ENCODE data around the gene RNF113B.

RNF113B gene

GRCh38 chr13:98214008-98214643 lies 37.1 kb upstream of the RNF113B start:
- Mint-ChIP-seq H3K27ac (no peak overlapping the region), H3K4me3 (no peak overlapping the region), H3K27me3 (peaks cover 5% of the 10 kb centered on the region), H3K9me3 (no peaks in the 10 kb centered on the region), H3K36me3 (no peaks in the 10 kb centered on the region), H3K4me1 (no peaks in the 10 kb centered on the region)

DNA sequence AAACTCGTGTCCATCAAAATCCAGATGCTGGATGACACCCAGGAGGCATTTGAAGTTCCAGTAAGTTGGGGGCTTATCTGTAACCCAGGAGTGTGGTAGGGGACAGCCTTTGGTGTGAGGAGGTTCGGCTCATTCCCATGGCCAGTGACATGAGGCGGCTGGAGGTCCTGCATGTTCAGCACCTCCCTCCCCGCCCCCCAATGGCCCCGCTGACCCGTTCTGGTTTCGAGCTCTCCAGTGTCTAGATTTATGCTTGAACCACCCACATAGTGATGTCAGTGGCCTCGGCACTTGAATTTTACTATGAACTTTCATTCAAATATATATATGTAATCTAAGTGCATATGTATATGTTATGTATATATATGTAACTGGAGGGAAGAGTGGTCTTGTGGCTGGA lies 36.3 kb upstream of the RNF113B start:
- Mint-ChIP-seq H3K4me1 (no peaks in the 10 kb centered on the region), H3K4me3 (no peak overlapping the region), H3K36me3 (no peaks in the 10 kb centered on the region), H3K9me3 (no peaks in the 10 kb centered on the region), H3K27ac (no peak overlapping the region), H3K27me3 (peaks cover 9% of the 10 kb centered on the region)

GRCh38 chr13:98212763-98213162 lies 35.7 kb upstream of the RNF113B start:
- H3K9me3 Mint-ChIP-seq = no peaks in the 10 kb centered on the region
- no peak overlapping the region for H3K27ac Mint-ChIP-seq
- H3K27me3 Mint-ChIP-seq = peaks cover 9% of the 10 kb centered on the region
- no peak overlapping the region for H3K4me3 Mint-ChIP-seq
- no peaks in the 10 kb centered on the region for H3K4me1 Mint-ChIP-seq
- no peaks in the 10 kb centered on the region for H3K36me3 Mint-ChIP-seq

DNA sequence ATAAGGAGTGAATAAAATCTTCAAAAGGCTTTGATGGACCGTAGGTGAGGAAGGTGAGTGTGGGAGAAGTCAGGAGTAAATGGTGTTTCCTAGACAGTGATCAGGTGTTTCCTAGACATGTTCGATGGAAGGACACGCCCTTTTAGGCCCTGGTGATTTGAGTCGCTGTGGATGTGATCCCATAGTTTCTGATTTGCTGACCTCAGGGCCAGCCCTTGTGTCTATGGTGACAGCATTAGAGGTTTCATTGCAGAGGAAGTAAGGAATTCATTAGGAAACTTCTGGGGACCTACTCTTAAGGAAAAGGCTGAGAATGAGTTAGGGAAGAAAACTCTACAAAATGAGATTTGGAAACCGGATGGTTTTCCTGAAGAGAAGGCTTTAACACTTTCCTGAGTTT lies 31.5 kb upstream of the RNF113B start:
- no peak overlapping the region for H3K4me3 Mint-ChIP-seq
- no peaks in the 10 kb centered on the region for H3K36me3 Mint-ChIP-seq
- H3K9me3 Mint-ChIP-seq = peaks cover 17% of the 10 kb centered on the region
- peaks cover 6% of the 10 kb centered on the region for H3K27me3 Mint-ChIP-seq
- H3K27ac Mint-ChIP-seq = no peak overlapping the region
- no peaks in the 10 kb centered on the region for H3K4me1 Mint-ChIP-seq

- Mint-ChIP-seq H3K4me1 (no peaks in the 10 kb centered on the region), H3K9me3 (peaks cover 17% of the 10 kb centered on the region), H3K27ac (no peak overlapping the region)
These were observed 30.3 kb upstream of the RNF113B start for GRCh38 chr13:98207416-98207815.

GRCh38 chr13:98206946-98207345 lies 29.9 kb upstream of the RNF113B start:
- Mint-ChIP-seq H3K9me3 (peaks cover 17% of the 10 kb centered on the region), H3K27ac (no peak overlapping the region), H3K4me1 (no peaks in the 10 kb centered on the region), H3K36me3 (no peaks in the 10 kb centered on the region), H3K27me3 (peaks cover 6% of the 10 kb centered on the region), H3K4me3 (no peak overlapping the region)

More at GRCh38 chr13:98207416-98207815, 30.3 kb upstream of the RNF113B start:
- Mint-ChIP-seq H3K27me3 (peaks cover 6% of the 10 kb centered on the region), H3K36me3 (no peaks in the 10 kb centered on the region), H3K4me3 (no peak overlapping the region)

GRCh38 chr13:98204546-98204945 lies 27.5 kb upstream of the RNF113B start:
- H3K4me3 Mint-ChIP-seq = no peak overlapping the region
- H3K36me3 Mint-ChIP-seq = no peaks in the 10 kb centered on the region
- no peak overlapping the region for H3K27ac Mint-ChIP-seq
- peaks cover 3% of the 10 kb centered on the region for H3K27me3 Mint-ChIP-seq
- H3K9me3 Mint-ChIP-seq = peaks cover 17% of the 10 kb centered on the region
- no peaks in the 10 kb centered on the region for H3K4me1 Mint-ChIP-seq

- H3K9me3 Mint-ChIP-seq = peaks cover 17% of the 10 kb centered on the region
- peaks cover 3% of the 10 kb centered on the region for H3K27me3 Mint-ChIP-seq
- no peak overlapping the region for H3K4me3 Mint-ChIP-seq
- no peak overlapping the region for H3K27ac Mint-ChIP-seq
- H3K4me1 Mint-ChIP-seq = no peaks in the 10 kb centered on the region
- H3K36me3 Mint-ChIP-seq = no peaks in the 10 kb centered on the region
These were observed 26.7 kb upstream of the RNF113B start for GRCh38 chr13:98203646-98204326.

- Mint-ChIP-seq H3K27me3 (no peaks in the 10 kb centered on the region), H3K36me3 (no peaks in the 10 kb centered on the region), H3K27ac (no peak overlapping the region), H3K4me1 (no peaks in the 10 kb centered on the region), H3K9me3 (peaks cover 15% of the 10 kb centered on the region), H3K4me3 (no peak overlapping the region)
These were observed 24.9 kb upstream of the RNF113B start for GRCh38 chr13:98201984-98202383.

GRCh38 chr13:98201189-98201588 lies 24.1 kb upstream of the RNF113B start:
- H3K4me3 Mint-ChIP-seq = no peak overlapping the region
- no peaks in the 10 kb centered on the region for H3K27me3 Mint-ChIP-seq
- no peaks in the 10 kb centered on the region for H3K4me1 Mint-ChIP-seq
- H3K9me3 Mint-ChIP-seq = peaks cover 7% of the 10 kb centered on the region
- no peaks in the 10 kb centered on the region for H3K36me3 Mint-ChIP-seq
- H3K27ac Mint-ChIP-seq = no peak overlapping the region

GRCh38 chr13:98200211-98200878 lies 23.3 kb upstream of the RNF113B start:
- Mint-ChIP-seq H3K27me3 (no peaks in the 10 kb centered on the region), H3K4me1 (no peaks in the 10 kb centered on the region), H3K4me3 (no peak overlapping the region)

GRCh38 chr13:98199480-98199879 lies 22.4 kb upstream of the RNF113B start:
- H3K4me1 Mint-ChIP-seq = no peaks in the 10 kb centered on the region
- no peak overlapping the region for H3K27ac Mint-ChIP-seq
- H3K4me3 Mint-ChIP-seq = no peak overlapping the region
- H3K27me3 Mint-ChIP-seq = no peaks in the 10 kb centered on the region
- H3K9me3 Mint-ChIP-seq = no peaks in the 10 kb centered on the region
- H3K36me3 Mint-ChIP-seq = no peaks in the 10 kb centered on the region

More at GRCh38 chr13:98200211-98200878, 23.3 kb upstream of the RNF113B start:
- H3K9me3 Mint-ChIP-seq = no peaks in the 10 kb centered on the region
- no peak overlapping the region for H3K27ac Mint-ChIP-seq
- H3K36me3 Mint-ChIP-seq = no peaks in the 10 kb centered on the region

GRCh38 chr13:98198683-98199082 lies 21.6 kb upstream of the RNF113B start:
- Mint-ChIP-seq H3K27ac (no peak overlapping the region), H3K27me3 (no peaks in the 10 kb centered on the region), H3K9me3 (no peaks in the 10 kb centered on the region), H3K4me1 (no peaks in the 10 kb centered on the region), H3K4me3 (no peak overlapping the region), H3K36me3 (no peaks in the 10 kb centered on the region)

DNA sequence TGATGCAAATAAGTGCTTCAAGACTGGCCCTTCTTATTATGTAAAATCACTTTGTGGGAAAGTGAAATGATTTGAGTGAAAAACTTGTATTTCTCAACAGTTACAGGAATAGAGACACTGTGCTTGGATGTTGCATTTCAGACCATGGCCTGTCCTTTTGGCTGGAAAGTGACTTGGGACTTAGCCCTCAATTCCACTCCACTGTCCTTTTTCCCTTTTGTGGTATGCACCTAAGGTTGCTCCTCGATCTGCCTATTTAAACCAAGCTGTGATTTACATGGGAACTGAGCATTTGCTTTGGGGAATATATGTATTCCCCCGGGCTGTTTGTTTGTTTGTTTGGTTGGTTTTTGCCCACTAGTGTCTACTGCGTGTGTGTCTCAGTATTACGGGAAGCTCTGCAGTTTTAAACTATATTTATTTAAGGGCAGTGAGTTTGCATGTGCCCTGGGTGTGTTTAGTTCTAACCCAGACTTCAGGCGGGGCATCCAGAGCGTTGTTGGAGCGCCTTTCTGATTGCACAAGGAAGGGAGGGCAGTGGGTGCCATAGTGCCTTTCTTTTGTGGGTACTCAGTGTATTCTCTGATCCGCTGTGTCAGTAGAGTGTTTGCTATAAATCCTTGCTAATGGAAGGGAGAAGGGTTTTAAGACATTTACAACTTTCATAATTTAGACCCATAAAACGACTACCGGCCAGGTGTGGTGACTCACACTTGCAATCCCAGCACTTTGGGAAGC lies 18.2 kb upstream of the RNF113B start:
- Mint-ChIP-seq H3K27me3 (peaks cover 1% of the 10 kb centered on the region), H3K9me3 (no peaks in the 10 kb centered on the region), H3K27ac (no peak overlapping the region), H3K4me3 (no peak overlapping the region), H3K4me1 (no peaks in the 10 kb centered on the region), H3K36me3 (no peaks in the 10 kb centered on the region)

DNA sequence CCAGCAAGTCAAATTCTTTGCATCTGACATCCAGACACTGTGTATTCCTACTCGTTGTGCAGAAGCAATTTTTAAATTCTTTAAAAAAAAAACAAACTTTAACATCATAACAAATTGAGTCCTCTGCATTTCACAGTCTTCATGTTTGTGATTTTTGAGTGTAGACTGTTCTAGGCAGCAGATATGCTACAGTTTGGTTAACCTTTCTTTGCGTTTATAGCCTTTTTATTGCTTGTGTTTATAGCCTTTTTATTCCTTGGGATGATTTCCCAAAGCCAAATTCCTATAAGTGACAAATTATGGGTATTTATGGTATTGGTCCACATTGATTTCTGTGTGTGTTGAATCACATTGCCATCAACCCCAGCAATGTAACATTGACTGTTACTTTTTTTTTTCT lies 14.9 kb upstream of the RNF113B start:
- no peak overlapping the region for H3K4me3 Mint-ChIP-seq
- H3K9me3 Mint-ChIP-seq = no peaks in the 10 kb centered on the region
- no peak overlapping the region for H3K27ac Mint-ChIP-seq
- H3K36me3 Mint-ChIP-seq = no peaks in the 10 kb centered on the region
- no peaks in the 10 kb centered on the region for H3K4me1 Mint-ChIP-seq
- peaks cover 1% of the 10 kb centered on the region for H3K27me3 Mint-ChIP-seq

Data from activated naive CD4-positive, alpha-beta T cell treated with anti-CD3 and anti-CD28 coated beads, Interleukin-2, amount 50 U/mL, for 24 hours (primary cell).